Activated CD8-positive, alpha-beta T cell treated with anti-CD3 and anti-CD28 coated beads for 36 hours (primary cell): ENCODE results near the gene SLC44A1. TPM values are rescaled to one million over a fixed set of nuclear protein-coding genes. Genes with fewer than 3 reads are reported as not detected.

Experiments
- ATAC-seq: fragments of 200-7000 bp; cut with Tn5 transposase; one replicate; pipeline ENCODE4 v1.10.0; 2021; ENCODE audit warnings: mild to moderate bottlenecking, moderate library complexity
- CTCF ChIA-PET: fragments of 350-600 bp; sonication (Branson Sonifier 250); formaldehyde crosslinking; loops from one replicate; lab custom pipeline; 2021; ENCODE audit warnings: antibody characterized with exemption; lab: Charles Lee
- POLR2A ChIA-PET: fragments of 350-600 bp; sonication (Branson Sonifier 250); formaldehyde crosslinking; loops from one replicate; lab custom pipeline; 2021; ENCODE audit warnings: antibody characterized with exemption; lab: Charles Lee
- DNase-seq: peaks from one replicate; pipeline ENCODE4 v3.0.0-alpha.2; 2020
- H3K27ac Mint-ChIP-seq: one replicate; pipeline ENCODE4 v1.8.0; 2021; ENCODE audit warnings: mild to moderate bottlenecking, mixed read lengths
- H3K27me3 Mint-ChIP-seq: one replicate; pipeline ENCODE4 v1.8.0; 2021; ENCODE audit warnings: mixed read lengths
- H3K36me3 Mint-ChIP-seq: one replicate; pipeline ENCODE4 v1.8.0; 2021; ENCODE audit warnings: low read depth, mixed read lengths
- H3K4me1 Mint-ChIP-seq: one replicate; pipeline ENCODE4 v1.8.0; 2021; ENCODE audit warnings: low read depth, mixed read lengths
- H3K4me3 Mint-ChIP-seq: one replicate; pipeline ENCODE4 v1.8.0; 2021; ENCODE audit warnings: mild to moderate bottlenecking, moderate library complexity, mixed read lengths
- H3K9me3 Mint-ChIP-seq: one replicate; pipeline ENCODE4 v1.8.0; 2021; ENCODE audit warnings: mixed read lengths
- intact Hi-C: fragments of 100-400 bp; cut with micrococcal nuclease; formaldehyde crosslinking; loops from one replicate; pipeline ENCODE4 v1.10.0; 2022
- total RNA-seq, 2 experiments: library from RNA; stranded (reverse); gene quantifications; one replicate each; pipeline ENCODE4 v1.2.3, GENCODE V29; 2021
- TF ChIP-seq, protein P1 (sequence below): fragments of 200-600 bp; IDR thresholded peaks from one replicate; pipeline ENCODE4 v1.8.0; 2022; ENCODE audit warnings: antibody characterized with exemption, mild to moderate bottlenecking

The SLC44A1 gene
- total RNA-seq, 2 experiments from 2014 or later: 7.2 to 8.3 TPM

DNA sequence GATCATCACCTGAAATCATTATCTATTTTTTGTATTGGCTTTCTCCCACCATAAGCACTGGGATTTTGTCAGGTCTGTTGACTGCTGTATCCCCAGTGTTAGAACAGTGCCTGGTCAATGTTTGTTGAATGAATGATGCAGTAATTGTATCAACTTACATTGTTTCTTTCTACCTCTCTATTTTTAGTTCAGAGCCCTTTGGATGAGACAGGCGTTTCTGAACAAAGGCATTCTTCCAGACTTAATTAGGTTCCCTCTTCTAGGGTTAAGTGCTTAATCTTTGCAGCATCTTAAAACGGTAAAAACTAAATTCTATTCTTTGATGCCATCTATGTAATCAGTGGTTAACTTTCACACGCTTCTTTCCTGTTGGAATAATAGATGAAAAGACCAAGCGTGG, 26.3 kb downstream of the SLC44A1 start:
- POLR2A ChIA-PET: no interaction called here
- Mint-ChIP-seq H3K9me3 (no peaks in the 10 kb centered on the region), H3K4me3 (no peak overlapping the region), H3K27me3 (no peaks in the 10 kb centered on the region), H3K27ac (no peak overlapping the region), H3K4me1 (no peaks in the 10 kb centered on the region), H3K36me3 (no peaks in the 10 kb centered on the region)
- ATAC-seq (no peak), DNase-seq (no peak)
- CTCF ChIA-PET: no interaction called here
- TF ChIP-seq, protein P1, sequence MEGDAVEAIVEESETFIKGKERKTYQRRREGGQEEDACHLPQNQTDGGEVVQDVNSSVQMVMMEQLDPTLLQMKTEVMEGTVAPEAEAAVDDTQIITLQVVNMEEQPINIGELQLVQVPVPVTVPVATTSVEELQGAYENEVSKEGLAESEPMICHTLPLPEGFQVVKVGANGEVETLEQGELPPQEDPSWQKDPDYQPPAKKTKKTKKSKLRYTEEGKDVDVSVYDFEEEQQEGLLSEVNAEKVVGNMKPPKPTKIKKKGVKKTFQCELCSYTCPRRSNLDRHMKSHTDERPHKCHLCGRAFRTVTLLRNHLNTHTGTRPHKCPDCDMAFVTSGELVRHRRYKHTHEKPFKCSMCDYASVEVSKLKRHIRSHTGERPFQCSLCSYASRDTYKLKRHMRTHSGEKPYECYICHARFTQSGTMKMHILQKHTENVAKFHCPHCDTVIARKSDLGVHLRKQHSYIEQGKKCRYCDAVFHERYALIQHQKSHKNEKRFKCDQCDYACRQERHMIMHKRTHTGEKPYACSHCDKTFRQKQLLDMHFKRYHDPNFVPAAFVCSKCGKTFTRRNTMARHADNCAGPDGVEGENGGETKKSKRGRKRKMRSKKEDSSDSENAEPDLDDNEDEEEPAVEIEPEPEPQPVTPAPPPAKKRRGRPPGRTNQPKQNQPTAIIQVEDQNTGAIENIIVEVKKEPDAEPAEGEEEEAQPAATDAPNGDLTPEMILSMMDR: no peak
- intact Hi-C loops: no loop called here

DNA sequence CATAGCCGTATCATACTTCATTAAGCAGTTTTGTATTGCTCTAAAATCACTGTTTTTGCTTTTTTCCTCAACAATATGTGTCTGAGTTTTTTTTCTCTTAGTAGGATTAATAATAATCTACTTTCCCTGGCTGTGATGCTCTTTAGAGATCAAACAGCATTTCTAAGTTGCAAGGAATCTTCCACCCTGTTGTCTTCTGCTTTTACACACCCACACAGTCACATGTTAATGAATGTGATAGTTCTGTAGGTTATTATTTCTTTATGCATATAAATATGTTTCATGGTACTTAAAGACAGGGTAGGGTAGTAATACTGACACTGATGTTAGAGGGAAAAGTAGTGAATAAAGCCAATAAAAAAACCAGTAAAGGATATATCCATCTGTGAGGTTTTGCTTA, 29.3 kb downstream of the SLC44A1 start:
- no peaks in the 10 kb centered on the region for H3K4me1 Mint-ChIP-seq
- no peak for DNase-seq
- H3K27me3 Mint-ChIP-seq: no peaks in the 10 kb centered on the region
- H3K9me3 Mint-ChIP-seq: no peaks in the 10 kb centered on the region
- no peak for ATAC-seq
- POLR2A ChIA-PET: no interaction called here
- H3K36me3 Mint-ChIP-seq: no peaks in the 10 kb centered on the region
- CTCF ChIA-PET: no interaction called here
- TF ChIP-seq, protein P1: no peak
- H3K4me3 Mint-ChIP-seq: no peak overlapping the region
- H3K27ac Mint-ChIP-seq: no peak overlapping the region
- intact Hi-C loops: no loop called here

DNA sequence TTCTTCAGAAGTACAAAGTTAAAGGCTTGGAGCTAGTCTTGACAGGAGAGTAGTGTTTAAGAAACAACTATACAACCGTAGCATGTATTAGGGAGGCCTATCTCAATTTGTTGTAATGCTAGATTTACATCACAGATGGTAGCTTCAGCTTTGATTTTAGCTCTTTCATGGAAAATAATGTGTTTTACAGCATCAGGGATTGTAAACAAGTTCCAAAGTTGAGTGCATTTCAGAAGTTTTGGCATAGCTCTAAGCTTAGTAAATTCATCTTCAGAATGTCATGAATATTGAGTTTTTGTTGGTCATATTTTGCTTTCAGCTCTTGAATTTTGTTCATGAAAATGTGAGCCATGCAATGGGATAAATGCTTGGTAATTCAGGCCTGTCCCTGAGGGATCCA, 30.7 kb downstream of the SLC44A1 start:
- no peaks in the 10 kb centered on the region for H3K9me3 Mint-ChIP-seq
- H3K27ac Mint-ChIP-seq: no peak overlapping the region
- H3K4me3 Mint-ChIP-seq: no peak overlapping the region
- POLR2A ChIA-PET: no interaction called here
- no peaks in the 10 kb centered on the region for H3K27me3 Mint-ChIP-seq
- intact Hi-C loops: no loop called here
- DNase-seq (no peak), ATAC-seq (no peak)
- TF ChIP-seq, protein P1: no peak
- no peaks in the 10 kb centered on the region for H3K4me1 Mint-ChIP-seq
- CTCF ChIA-PET: no interaction called here
- H3K36me3 Mint-ChIP-seq: no peaks in the 10 kb centered on the region

DNA sequence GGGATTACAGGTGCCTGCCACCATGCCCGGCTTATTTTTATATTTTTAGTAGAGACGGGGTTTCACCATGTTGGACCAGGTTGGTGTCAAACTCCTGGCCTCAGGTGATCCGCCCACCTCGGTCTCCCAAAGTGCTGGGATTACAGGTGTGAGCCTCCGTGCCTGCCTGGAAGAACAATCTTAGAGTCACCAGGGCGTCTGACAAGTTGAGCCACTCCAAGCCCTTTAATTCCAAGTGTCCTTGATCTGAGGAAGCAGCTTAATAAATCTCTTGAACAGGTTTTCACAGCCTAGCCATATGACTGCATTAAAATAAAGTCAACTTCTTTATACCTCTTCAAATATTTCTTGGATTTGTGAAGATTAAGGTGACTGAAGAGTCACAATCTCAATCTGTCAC, 31.5 kb downstream of the SLC44A1 start:
- no peak for ATAC-seq
- H3K27me3 Mint-ChIP-seq: no peaks in the 10 kb centered on the region

DNA sequence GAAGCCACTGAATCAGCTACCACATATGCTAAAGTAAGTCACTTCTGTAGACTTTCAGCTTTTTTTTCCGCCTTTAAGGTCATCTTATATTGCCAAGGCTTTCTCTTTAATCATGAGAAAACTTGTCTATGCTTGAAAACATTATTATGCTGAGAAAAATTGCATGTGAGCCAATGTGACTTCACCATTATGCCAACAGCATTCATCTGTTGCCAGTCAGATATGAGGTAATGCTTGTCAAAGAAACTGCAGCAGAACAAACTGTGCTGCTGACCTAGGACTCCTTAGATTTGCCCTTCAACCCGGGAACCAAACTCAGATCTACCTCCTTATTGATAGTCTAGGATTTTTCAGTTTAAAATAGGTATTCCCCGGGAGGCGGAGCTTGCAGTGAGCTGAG, 34.3 kb downstream of the SLC44A1 start:
- ATAC-seq (no peak), DNase-seq (no peak)
- TF ChIP-seq, protein P1: no peak
- CTCF ChIA-PET: no interaction called here
- Mint-ChIP-seq H3K4me3 (no peak overlapping the region), H3K36me3 (no peaks in the 10 kb centered on the region), H3K4me1 (no peaks in the 10 kb centered on the region), H3K27ac (no peak overlapping the region), H3K9me3 (no peaks in the 10 kb centered on the region), H3K27me3 (no peaks in the 10 kb centered on the region)
- intact Hi-C loops: no loop called here
- POLR2A ChIA-PET: interaction anchor here (0.6 kb wide), 1 partner anchor 57 kb away, joined by 3 read pairs; no protein-coding TSS in a partner anchor

More for the DNA sequence above, 31.5 kb downstream of the SLC44A1 start:
- intact Hi-C loops: no loop called here
- CTCF ChIA-PET: no interaction called here
- Mint-ChIP-seq H3K27ac (no peak overlapping the region), H3K36me3 (no peaks in the 10 kb centered on the region), H3K4me1 (no peaks in the 10 kb centered on the region), H3K4me3 (no peak overlapping the region), H3K9me3 (no peaks in the 10 kb centered on the region)
- TF ChIP-seq, protein P1: no peak
- POLR2A ChIA-PET: interaction anchor here (0.5 kb wide), 1 partner anchor 291 kb away, joined by 3 read pairs; no protein-coding TSS in a partner anchor
- DNase-seq: no peak
